IMR-90 (cell line): Measurements from ENCODE around the gene MMEL1. TPM values are rescaled to one million over a fixed set of nuclear protein-coding genes. Genes with fewer than 3 reads are reported as not detected.

Experiments
- ATAC-seq: fragments of 200-7000 bp; cut with Tn5 transposase; 2 replicates; pipeline ENCODE4 v1.9.1; 2020; ENCODE audit warnings: low read depth, mild to moderate bottlenecking, moderate library complexity
- BruUV-seq: library from RNA; stranded (reverse); fragments of 400-500 nt; replicated peaks from 2 replicates; lab custom pipeline; 2021; lab: Mats Ljungman, UMichigan
- CTCF ChIA-PET: fragments of 300-600 bp; formaldehyde crosslinking; extraction: SDS; loops from one replicate; lab custom pipeline; 2021; ENCODE audit warnings: antibody characterized with exemption; lab: Yijun Ruan, JAX
- POLR2A ChIA-PET: fragments of 300-600 bp; sonication (Branson Sonifier 250); formaldehyde crosslinking; loops from one replicate; lab custom pipeline; 2022; ENCODE audit warnings: antibody characterized with exemption; ENCODE audit not compliant: unreplicated experiment; lab: Charles Lee
- DNase-seq: peaks from one replicate; pipeline ENCODE4 v3.0.0; 2013
- H2AFZ ChIP-seq: replicated peaks from 2 replicates; pipeline ENCODE3; 2013; ENCODE audit warnings: low read length, mild to moderate bottlenecking; ENCODE audit not compliant: poor library complexity
- H2AK5ac ChIP-seq: 2 replicates; pipeline ENCODE4 v1.6.1; 2013; ENCODE audit warnings: low read depth, low read length, inconsistent platforms
- H2AK9ac ChIP-seq: replicated peaks from 2 replicates; pipeline ENCODE3; 2013; ENCODE audit warnings: mild to moderate bottlenecking, low read depth, low read length, moderate library complexity; ENCODE audit not compliant: poor library complexity
- H2BK120ac ChIP-seq: 2 replicates; pipeline ENCODE4 v1.6.1; 2013; ENCODE audit warnings: low read depth, low read length, inconsistent platforms
- H2BK15ac ChIP-seq: 3 replicates; pipeline ENCODE4 v1.6.1; 2013; ENCODE audit warnings: low read depth, low read length, inconsistent platforms
- H2BK20ac ChIP-seq: 2 replicates; pipeline ENCODE4 v1.6.1; 2013; ENCODE audit warnings: low read depth, mild to moderate bottlenecking, inconsistent platforms, low read length, moderate library complexity
- H2BK5ac ChIP-seq: 2 replicates; pipeline ENCODE4 v1.6.1; 2013; ENCODE audit warnings: mild to moderate bottlenecking, low read depth, low read length, inconsistent platforms; ENCODE audit not compliant: poor library complexity, severe bottlenecking
- H3K14ac ChIP-seq: replicated peaks from 2 replicates; pipeline ENCODE4 v1.6.1; 2013; ENCODE audit warnings: low read depth, low read length, inconsistent platforms
- H3K18ac ChIP-seq: 2 replicates; pipeline ENCODE4 v1.6.1; 2013; ENCODE audit warnings: low read depth, low read length, control low read depth
- H3K23ac ChIP-seq: 2 replicates; pipeline ENCODE4 v1.6.1; 2013; ENCODE audit warnings: low read depth, low read length, inconsistent platforms
- H3K27ac ChIP-seq: 2 replicates; pipeline ENCODE4 v1.5.1; 2013; ENCODE audit warnings: mild to moderate bottlenecking, control low read depth, low read length; ENCODE audit not compliant: insufficient read depth
- H3K27me3 ChIP-seq: 2 replicates; pipeline ENCODE4 v1.6.1; 2013; ENCODE audit warnings: low read length; ENCODE audit not compliant: control insufficient read depth, insufficient read depth
- H3K36me3 ChIP-seq: 2 replicates; pipeline ENCODE4 v1.6.1; 2013; ENCODE audit warnings: low read length, mixed read lengths; ENCODE audit not compliant: control insufficient read depth, insufficient read depth
- H3K4ac ChIP-seq: 2 replicates; pipeline ENCODE4 v1.6.1; 2013; ENCODE audit warnings: low read depth, low read length, inconsistent platforms
- H3K4me1 ChIP-seq: 2 replicates; pipeline ENCODE4 v1.6.1; 2013; ENCODE audit warnings: low read length, mixed read lengths; ENCODE audit not compliant: control insufficient read depth, insufficient read depth
- H3K4me2 ChIP-seq: 2 replicates; pipeline ENCODE4 v1.6.1; 2013; ENCODE audit warnings: low read depth, mild to moderate bottlenecking, control low read depth, low read length, moderate library complexity
- H3K4me3 ChIP-seq: 2 replicates; pipeline ENCODE4 v1.5.1; 2013; ENCODE audit warnings: low read depth, mild to moderate bottlenecking, control low read depth, low read length, moderate library complexity; ENCODE audit not compliant: insufficient read depth
- H3K56ac ChIP-seq: 2 replicates; pipeline ENCODE4 v1.6.1; 2013; ENCODE audit warnings: low read length, inconsistent platforms; ENCODE audit not compliant: insufficient read depth; ENCODE audit errors: extremely low read depth
- H3K79me1 ChIP-seq, 2 experiments: 2 replicates each; pipeline ENCODE4 v1.6.1; 2013; ENCODE audit warnings: low read length in 2 of 2, inconsistent platforms in 1 of 2, low read depth in 1 of 2
- H3K9ac ChIP-seq: 2 replicates; pipeline ENCODE4 v1.6.1; 2013; ENCODE audit warnings: low read depth, low read length, control low read depth
- H3K9me1 ChIP-seq: 2 replicates; pipeline ENCODE4 v1.6.1; 2013; ENCODE audit warnings: low read length, inconsistent platforms; ENCODE audit not compliant: insufficient read depth
- H3K9me3 ChIP-seq: 2 replicates; pipeline ENCODE4 v1.6.1; 2013; ENCODE audit warnings: low read length; ENCODE audit not compliant: control insufficient read depth, insufficient read depth
- H4K20me1 ChIP-seq: 2 replicates; pipeline ENCODE4 v1.6.1; 2013; ENCODE audit warnings: low read length, inconsistent platforms; ENCODE audit not compliant: insufficient read depth
- H4K5ac ChIP-seq: 2 replicates; pipeline ENCODE4 v1.6.1; 2013; ENCODE audit warnings: mild to moderate bottlenecking, low read depth, low read length, control low read depth
- H4K8ac ChIP-seq, 2 experiments: 2 replicates each; pipeline ENCODE4 v1.6.1; 2013; ENCODE audit warnings: low read depth in 2 of 2, low read length in 2 of 2, control low read depth in 1 of 2, inconsistent platforms in 1 of 2
- H4K91ac ChIP-seq: 2 replicates; pipeline ENCODE4 v1.6.1; 2013; ENCODE audit warnings: low read depth, low read length, inconsistent platforms; ENCODE audit not compliant: insufficient read depth
- CHD1 ChIP-seq: IDR thresholded peaks from 2 replicates; pipeline ENCODE4 v1.6.1; 2012; ENCODE audit warnings: low read depth, low read length, improper control_type of control experiment
- MAFK ChIP-seq: IDR thresholded peaks from 2 replicates; pipeline ENCODE4 v1.6.1; 2012; ENCODE audit warnings: low read depth, low read length, improper control_type of control experiment
- MXI1 ChIP-seq: IDR thresholded peaks from 2 replicates; pipeline ENCODE4 v1.6.1; 2012; ENCODE audit warnings: low read depth, mild to moderate bottlenecking, low read length, moderate library complexity, borderline replicate concordance
- NFE2L2 ChIP-seq: fragments of 150-350 bp; IDR thresholded peaks from 2 replicates; pipeline ENCODE4 v1.6.1; 2016; ENCODE audit warnings: low read depth, mild to moderate bottlenecking, low read length
- POLR2A ChIP-seq: IDR thresholded peaks from 2 replicates; pipeline ENCODE4 v1.6.1; 2012; ENCODE audit warnings: mild to moderate bottlenecking, low read depth, low read length
- RAD21 ChIP-seq: IDR thresholded peaks from 2 replicates; pipeline ENCODE4 v1.6.1; 2012; ENCODE audit warnings: low read length, improper control_type of control experiment
- RCOR1 ChIP-seq: IDR thresholded peaks from 2 replicates; pipeline ENCODE4 v1.6.1; 2012; ENCODE audit warnings: mild to moderate bottlenecking, low read length, improper control_type of control experiment; ENCODE audit not compliant: insufficient replicate concordance
- RFX5 ChIP-seq: IDR thresholded peaks from 2 replicates; pipeline ENCODE4 v1.8.0; 2012; ENCODE audit warnings: low read depth, mild to moderate bottlenecking, low read length, moderate library complexity
- SMC3 ChIP-seq: fragments of 150-350 bp; IDR thresholded peaks from 2 replicates; pipeline ENCODE4 v1.6.1; 2016; ENCODE audit warnings: low read depth, mild to moderate bottlenecking, antibody characterized with exemption, low read length, moderate library complexity
- WGBS, 2 experiments: methylation state at CpG; one replicate each; pipeline versions ENCODE4 v1.1.5 to v1.1.7; 2013; ENCODE audit warnings: missing lambda C conversion rate in 2 of 2; ENCODE audit not compliant: insufficient read length in 1 of 2; ENCODE audit errors: extremely low coverage in 2 of 2; 5-methylcytosine and 5-hydroxymethylcytosine counted together
- dilution Hi-C: fragments of 300-500 bp; cut with HindIII; formaldehyde crosslinking; loops from one replicate; pipeline ENCODE4 v1.14.3; 2018; ENCODE audit warnings: low sequenced_read_pairs; ENCODE audit not compliant: unreplicated experiment
- in situ Hi-C: fragments of 300-500 bp; cut with MboI; formaldehyde crosslinking; loops from 3 replicates; pipeline ENCODE4 v1.14.3; 2019; ENCODE audit warnings: low sequenced_read_pairs, inconsistent platforms, mixed read lengths
- intact Hi-C: fragments of 100-400 bp; cut with micrococcal nuclease; formaldehyde crosslinking; loops from 2 replicates; pipeline ENCODE4 v1.10.0; 2022
- polyA plus RNA-seq, 3 experiments: library from polyadenylated mRNA; depleted of rRNA; stranded (reverse); fragments of >200 nt; gene quantifications; 2 replicates each; pipeline ENCODE4 v1.2.3, GENCODE V29; 2012; ENCODE audit warnings: low replicate concordance in 1 of 3
- total RNA-seq: library from RNA; depleted of rRNA; stranded (reverse); fragments of >200 nt; gene quantifications from 2 replicates; pipeline ENCODE4 v1.2.3, GENCODE V29; 2012
- TF ChIP-seq, protein P1 (sequence below): conservative IDR thresholded peaks from 2 replicates; pipeline ENCODE4 v1.5.1; 2012; ENCODE audit warnings: mild to moderate bottlenecking, low read depth, low read length, improper control_type of control experiment
- TF ChIP-seq, protein P2 (sequence below): fragments of 150-350 bp; IDR thresholded peaks from 2 replicates; pipeline ENCODE4 v1.6.1; 2017; ENCODE audit warnings: mild to moderate bottlenecking, antibody characterized with exemption, low read length, low read depth

MMEL1 gene
- total and polyA plus RNA-seq, 2 of the 4 experiments (the other 2 are of a cell fraction) = under 0.01 to 0.12 TPM

DNA sequence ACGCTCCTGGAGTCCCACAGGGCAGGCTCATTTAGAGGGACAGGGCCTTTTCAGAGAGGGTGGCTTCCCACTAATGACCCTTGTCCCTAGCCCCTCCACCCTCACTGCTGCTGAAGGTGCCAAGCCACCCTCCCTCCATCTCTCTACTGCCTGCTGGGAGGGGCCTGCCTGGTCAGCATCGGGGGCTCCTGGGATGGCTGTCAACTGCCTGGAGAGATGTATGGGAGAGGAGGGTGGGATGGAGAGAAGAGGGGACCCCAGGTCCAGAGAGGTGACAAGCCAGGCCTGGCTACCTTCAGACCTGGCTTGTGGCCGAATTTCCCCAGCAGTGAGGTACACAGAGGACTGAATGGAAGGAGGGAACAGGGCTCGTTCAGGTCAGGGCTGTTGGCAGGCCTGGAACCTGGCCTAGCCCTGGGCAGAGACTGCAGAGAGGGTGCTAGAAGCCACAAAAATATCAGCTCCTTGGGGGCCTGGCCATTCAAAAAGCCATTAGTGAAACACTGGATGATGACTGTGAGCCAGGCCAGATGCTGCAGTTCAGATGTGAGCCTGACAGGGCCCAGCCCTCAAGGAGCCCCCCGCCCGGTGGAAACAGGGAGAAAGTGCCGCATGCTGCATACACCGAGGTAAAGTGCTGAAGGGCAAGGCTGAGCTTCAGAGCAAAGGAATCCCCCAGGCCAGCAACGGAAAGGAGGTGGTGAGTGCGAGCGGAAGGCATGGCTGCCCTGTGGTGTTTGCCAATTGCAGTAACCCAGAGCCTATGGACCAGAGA lies 20.0 kb downstream of the MMEL1 start (continued):
- no peak for TF ChIP-seq POLR2A

DNA sequence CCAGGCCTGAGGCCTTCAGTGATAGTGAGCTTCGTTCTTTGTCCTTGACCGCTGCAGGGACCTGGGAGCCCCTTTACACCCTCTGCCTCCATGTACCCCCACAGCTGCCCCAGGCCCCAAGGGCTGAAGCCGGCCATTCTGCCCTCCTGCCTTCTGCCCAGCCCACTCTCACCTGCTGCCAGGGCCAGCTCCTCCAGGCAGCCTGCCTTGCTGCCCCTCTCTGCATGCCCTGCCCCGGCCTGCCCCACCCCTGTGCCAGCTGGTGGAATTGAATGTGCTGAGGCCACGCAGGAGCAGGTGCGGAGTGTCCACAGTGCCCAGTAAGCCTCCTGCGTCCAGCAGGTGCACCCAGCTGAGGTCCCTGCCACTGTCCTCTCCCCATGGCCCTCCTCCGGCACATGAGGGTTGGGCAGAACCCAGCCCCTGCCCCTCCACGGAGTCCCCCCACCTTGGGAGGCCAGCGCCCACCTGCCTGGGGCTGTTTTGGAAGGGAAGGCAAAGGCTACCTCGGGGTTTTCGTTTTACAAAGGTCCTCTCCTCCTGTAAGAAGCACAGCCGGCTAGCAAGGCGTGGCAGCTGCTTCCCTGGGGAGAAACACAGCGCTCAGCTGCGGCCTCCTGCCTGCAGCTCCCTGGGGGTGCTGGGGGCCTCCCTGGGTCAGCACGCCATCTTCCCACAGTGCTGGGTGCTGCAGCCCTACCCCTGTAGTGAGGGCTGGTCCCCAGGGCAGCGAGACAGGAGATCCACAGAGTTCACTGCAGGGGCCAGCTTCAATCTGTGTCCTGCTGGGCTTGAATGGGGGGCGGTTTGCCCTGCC lies 21.0 kb downstream of the MMEL1 start:
- DNase-seq = no peak
- Histone ChIP-seq H3K23ac (no peak overlapping the region), H3K27ac (no peak overlapping the region), H3K18ac (no peak overlapping the region), H3K9me1 (no peaks in the 10 kb centered on the region), H2BK5ac (no peak overlapping the region), H3K14ac (no peak overlapping the region), H2AFZ (no peak overlapping the region), H3K4ac (no peak overlapping the region), H3K9me3 (0 out of 2 replicates have a peak, but pooled peaks cover 1% of the 10 kb centered on the region), H2AK5ac (no peak overlapping the region), H3K27me3 (no peaks in the 10 kb centered on the region; the same call in 1 of the 2 replicates), H2BK20ac (no peak overlapping the region), H2BK15ac (no peak overlapping the region), H3K4me1 (no peaks in the 10 kb centered on the region), H2AK9ac (no peak overlapping the region), H3K36me3 (no peaks in the 10 kb centered on the region), H3K9ac (no peak overlapping the region), H2BK120ac (no peak overlapping the region), H3K4me3 (no peak overlapping the region), H4K20me1 (no peaks in the 10 kb centered on the region), H3K79me1 (no peaks in the 10 kb centered on the region), H3K56ac (no peak overlapping the region), H4K8ac (no peak overlapping the region), H4K5ac (no peak overlapping the region), H4K91ac (no peak overlapping the region), H3K4me2 (no peak overlapping the region)
- WGBS, 2 experiments = 86% methylated on average over 7 of the region's 19 CpGs; no CpG with 5 or more reads in 1 of the 2 experiments
- POLR2A ChIA-PET = no interaction called here
- intact Hi-C loops (loop anchor here (1.0 kb wide), 1 partner anchor 25 kb away; no protein-coding TSS in a partner anchor), in situ Hi-C loops (no loop called here), dilution Hi-C loops (no loop called here)
- no peak for ATAC-seq
- no TSS peak for BruUV-seq
- CTCF ChIA-PET = no interaction called here
- TF ChIP-seq MAFK (no peak), SMC3 (no peak), RCOR1 (no peak), MXI1 (no peak), RFX5 (no peak), POLR2A (no peak), NFE2L2 (no peak), RAD21 (no peak), CHD1 (no peak)
- TF ChIP-seq, protein P1, sequence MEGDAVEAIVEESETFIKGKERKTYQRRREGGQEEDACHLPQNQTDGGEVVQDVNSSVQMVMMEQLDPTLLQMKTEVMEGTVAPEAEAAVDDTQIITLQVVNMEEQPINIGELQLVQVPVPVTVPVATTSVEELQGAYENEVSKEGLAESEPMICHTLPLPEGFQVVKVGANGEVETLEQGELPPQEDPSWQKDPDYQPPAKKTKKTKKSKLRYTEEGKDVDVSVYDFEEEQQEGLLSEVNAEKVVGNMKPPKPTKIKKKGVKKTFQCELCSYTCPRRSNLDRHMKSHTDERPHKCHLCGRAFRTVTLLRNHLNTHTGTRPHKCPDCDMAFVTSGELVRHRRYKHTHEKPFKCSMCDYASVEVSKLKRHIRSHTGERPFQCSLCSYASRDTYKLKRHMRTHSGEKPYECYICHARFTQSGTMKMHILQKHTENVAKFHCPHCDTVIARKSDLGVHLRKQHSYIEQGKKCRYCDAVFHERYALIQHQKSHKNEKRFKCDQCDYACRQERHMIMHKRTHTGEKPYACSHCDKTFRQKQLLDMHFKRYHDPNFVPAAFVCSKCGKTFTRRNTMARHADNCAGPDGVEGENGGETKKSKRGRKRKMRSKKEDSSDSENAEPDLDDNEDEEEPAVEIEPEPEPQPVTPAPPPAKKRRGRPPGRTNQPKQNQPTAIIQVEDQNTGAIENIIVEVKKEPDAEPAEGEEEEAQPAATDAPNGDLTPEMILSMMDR = no peak
- TF ChIP-seq, protein P2, sequence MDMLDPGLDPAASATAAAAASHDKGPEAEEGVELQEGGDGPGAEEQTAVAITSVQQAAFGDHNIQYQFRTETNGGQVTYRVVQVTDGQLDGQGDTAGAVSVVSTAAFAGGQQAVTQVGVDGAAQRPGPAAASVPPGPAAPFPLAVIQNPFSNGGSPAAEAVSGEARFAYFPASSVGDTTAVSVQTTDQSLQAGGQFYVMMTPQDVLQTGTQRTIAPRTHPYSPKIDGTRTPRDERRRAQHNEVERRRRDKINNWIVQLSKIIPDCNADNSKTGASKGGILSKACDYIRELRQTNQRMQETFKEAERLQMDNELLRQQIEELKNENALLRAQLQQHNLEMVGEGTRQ = no peak
